WI38 (cell line): Measurements from ENCODE around the gene NACC2.

ENCODE experiments used
- H3K4me3 ChIP-seq: 2 replicates; pipeline ENCODE4 v1.5.1; 2011; ENCODE audit warnings: low read depth, mild to moderate bottlenecking, control low read depth, low read length
- CTCF ChIP-seq: IDR thresholded peaks from 2 replicates; pipeline ENCODE4 v1.5.1; 2012; ENCODE audit warnings: low read depth, mild to moderate bottlenecking, control low read depth, low read length

The NACC2 gene

GRCh38 chr9:136095070-136096058, at the start of gene NACC2:
NACC2 (minus strand) TSS chr9:136095289; CDS start chr9:136050521, 44,768 bp downstream.
- H3K4me3 ChIP-seq: peak within 1 kb of the TSS; percentile 76
- no peak for TF ChIP-seq CTCF

- H3K4me3 ChIP-seq: no peak overlapping the region
- no peak for TF ChIP-seq CTCF
Observed at GRCh38 chr9:136144450-136144849, 49.4 kb upstream of the NACC2 start.

GRCh38 chr9:136143215-136144001, 48.3 kb upstream of the NACC2 start:
- TF ChIP-seq CTCF: peak; percentile 25; the same call in 1 of the 2 replicates
- no peak overlapping the region for H3K4me3 ChIP-seq

GRCh38 chr9:136142859-136143214, 47.7 kb upstream of the NACC2 start:
- no peak overlapping the region for H3K4me3 ChIP-seq
- no peak for TF ChIP-seq CTCF

- H3K4me3 ChIP-seq: no peak overlapping the region
- no peak for TF ChIP-seq CTCF
Observed at GRCh38 chr9:136142414-136142796, 47.3 kb upstream of the NACC2 start.

DNA sequence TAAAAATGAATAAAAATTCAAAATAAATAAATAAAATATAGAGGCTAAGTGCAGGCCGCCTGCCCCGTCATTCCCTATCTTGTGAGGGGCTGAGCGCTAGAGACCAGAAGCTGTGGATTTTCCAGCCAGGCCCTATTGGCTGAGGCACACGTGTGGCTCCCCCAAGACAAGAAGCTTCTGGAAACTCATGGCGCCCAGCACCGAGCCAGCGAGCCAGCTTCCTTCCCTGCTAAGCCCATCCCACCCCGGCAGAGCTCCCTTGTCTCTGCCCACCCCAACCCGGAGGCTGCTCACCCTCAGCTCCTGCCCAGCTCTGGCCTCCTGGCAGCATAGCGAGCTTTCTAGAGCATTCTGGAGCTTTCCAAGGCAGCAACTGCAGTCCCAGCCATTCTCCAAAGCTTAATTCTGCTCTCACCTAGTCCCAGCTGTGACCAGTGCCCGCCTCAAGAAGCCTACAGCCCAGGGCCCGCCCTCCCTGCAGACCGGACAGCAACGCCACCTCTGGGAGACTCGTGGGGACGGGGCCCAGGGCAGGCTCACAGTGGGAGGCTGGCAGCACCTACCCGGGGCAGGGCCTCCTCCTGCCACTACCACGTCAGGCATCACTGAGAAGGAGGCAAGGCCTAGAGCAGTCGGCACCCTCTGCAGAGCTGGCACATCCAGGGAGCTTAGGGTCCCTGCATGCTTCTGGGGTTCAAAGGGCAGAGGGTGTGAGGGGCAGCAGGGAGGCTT, 46.8 kb upstream of the NACC2 start:
- no peak overlapping the region for H3K4me3 ChIP-seq
- TF ChIP-seq CTCF: no peak
